COR-L47 (cell line): Measurements from ENCODE around the gene RHOBTB3.
"Not testable (repeated sequence)": the region's sequence is repeated elsewhere in the genome, so short reads cannot be mapped to it uniquely, and the experiment has no call there.

Source experiments
- DNase-seq: peaks from one replicate; lab custom pipeline; 2025; lab: John Stamatoyannopoulos, UW

Gene RHOBTB3, protein sequence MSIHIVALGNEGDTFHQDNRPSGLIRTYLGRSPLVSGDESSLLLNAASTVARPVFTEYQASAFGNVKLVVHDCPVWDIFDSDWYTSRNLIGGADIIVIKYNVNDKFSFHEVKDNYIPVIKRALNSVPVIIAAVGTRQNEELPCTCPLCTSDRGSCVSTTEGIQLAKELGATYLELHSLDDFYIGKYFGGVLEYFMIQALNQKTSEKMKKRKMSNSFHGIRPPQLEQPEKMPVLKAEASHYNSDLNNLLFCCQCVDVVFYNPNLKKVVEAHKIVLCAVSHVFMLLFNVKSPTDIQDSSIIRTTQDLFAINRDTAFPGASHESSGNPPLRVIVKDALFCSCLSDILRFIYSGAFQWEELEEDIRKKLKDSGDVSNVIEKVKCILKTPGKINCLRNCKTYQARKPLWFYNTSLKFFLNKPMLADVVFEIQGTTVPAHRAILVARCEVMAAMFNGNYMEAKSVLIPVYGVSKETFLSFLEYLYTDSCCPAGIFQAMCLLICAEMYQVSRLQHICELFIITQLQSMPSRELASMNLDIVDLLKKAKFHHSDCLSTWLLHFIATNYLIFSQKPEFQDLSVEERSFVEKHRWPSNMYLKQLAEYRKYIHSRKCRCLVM

DNA sequence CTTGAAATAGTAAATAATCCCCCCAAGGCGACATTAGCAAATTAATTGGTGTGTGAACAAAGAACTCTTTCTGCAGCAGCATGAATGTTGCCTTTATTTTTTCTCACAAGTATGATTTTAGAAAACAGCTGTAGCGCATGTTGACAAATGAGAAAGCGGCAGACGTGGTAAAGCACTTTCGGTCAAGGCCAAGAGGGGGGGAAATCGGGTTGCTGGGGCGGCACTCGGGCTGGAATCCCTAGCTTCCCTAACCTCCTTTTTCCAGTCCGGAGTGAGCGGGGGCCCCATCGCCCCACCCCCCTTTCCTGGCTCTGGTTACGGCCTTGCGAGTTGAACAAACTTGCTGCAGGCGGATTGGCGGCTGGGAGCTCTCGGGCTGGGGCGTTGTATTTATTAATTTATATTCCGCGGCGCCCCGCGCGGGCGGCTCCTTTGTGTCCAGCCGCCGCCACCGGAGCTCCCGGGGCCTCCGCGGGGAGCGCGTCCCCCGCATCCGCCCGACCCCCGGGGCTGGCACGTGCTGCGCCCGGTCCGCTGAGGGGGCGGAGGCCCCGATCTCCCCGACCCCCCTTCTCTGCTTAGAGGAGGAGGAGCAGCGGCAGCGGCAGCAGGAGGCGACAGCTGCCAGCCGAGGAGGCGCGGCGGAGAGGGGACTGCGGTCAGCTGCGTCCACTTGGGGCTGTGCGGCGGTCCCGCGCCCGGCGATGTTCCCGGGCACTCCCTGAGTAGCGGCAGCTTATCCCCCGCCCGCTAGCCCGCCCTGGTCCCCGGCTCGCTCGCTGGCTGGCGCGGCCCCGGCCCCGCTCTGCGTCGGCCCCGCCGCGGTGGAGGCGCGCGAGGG lies at the start of gene RHOBTB3:
Gene RHOBTB3 (plus strand): TSS at position 607 of the 841 bp plus-strand sequence. CDS start 347 bp downstream, outside the sequence.
- DNase-seq: peak; percentile 93

DNA sequence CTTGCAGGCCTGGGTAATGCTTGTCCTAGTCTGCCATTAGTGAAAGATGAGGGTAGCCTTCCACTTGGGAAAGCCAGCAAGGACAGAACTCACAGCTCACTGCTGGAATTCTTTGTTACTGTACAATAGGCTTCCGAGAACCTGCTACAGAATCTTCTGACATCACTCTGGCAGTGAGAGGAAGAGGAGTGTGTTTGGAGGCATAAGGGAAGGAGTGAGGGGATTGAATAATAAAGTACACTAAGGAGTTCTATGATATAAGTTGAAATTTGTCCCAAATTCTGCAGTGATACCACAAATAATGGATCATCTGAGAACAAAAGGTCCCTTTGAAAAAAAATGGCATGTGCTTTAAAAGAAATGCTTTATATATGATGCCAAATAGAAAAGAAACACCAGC lies 48.2 kb upstream of the RHOBTB3 start, which contains the start of gene SPATA9:
Gene SPATA9 (minus strand): TSS at position 101 of the 400 bp plus-strand sequence. CDS start 137 bp downstream, outside the sequence.
- DNase-seq: no peak

DNA sequence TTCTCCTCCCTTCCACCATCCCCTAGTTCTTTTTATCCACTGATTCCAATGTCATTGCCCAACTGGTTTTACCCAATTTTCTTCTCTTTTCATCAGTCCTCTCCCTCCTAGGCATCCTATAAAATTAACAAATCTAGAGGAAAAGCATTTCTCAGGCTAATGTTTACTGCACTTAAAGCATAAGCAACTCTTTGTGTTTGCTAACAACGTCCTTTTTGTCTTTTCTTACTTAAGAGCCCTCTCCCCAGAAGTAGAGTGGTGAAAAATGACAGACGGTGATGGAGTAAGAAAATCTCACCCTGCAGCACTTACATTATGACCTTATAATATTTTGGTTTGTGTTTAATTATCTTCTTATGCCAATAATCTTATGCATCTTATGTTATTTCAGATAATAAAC lies 46.8 kb upstream of the RHOBTB3 start:
- no peak for DNase-seq

DNA sequence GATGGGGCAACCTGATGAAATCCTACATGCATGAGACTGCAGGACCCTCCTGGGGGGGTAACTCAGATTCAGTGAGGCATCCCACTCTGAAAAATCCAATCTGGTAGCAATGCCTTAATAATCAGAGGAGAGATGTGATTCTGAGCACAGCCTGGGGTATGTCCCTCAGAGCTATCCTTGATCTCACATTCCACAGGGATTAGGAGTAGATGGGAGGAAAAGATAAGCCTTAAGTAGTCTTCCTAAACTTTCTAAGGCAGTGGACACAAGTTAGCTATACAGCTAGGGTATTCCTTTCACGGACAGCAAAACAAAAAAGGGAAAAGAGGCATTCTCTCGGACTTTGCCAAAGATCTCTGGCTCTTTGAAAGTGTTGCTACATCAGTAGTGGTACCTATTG lies 44.5 kb upstream of the RHOBTB3 start:
- no peak for DNase-seq

DNA sequence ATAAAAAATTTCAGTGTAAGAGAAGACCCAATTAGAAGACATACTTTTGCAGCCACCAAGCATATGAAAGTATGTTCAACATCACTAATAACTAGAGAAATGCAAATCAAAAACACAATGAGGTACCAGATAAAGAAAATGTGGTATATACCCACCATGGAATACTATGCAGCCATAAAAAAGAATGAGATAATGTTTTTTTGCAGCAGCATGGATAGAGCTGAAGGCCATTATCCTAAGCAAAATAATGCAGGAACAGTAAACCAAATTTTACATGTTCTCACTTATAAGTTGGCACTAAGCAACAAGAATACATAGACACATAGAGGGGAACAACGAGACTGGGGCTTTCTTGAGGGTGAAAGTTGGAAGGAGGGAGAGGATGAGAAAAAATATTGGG lies 41.5 kb upstream of the RHOBTB3 start:
- DNase-seq: no peak

DNA sequence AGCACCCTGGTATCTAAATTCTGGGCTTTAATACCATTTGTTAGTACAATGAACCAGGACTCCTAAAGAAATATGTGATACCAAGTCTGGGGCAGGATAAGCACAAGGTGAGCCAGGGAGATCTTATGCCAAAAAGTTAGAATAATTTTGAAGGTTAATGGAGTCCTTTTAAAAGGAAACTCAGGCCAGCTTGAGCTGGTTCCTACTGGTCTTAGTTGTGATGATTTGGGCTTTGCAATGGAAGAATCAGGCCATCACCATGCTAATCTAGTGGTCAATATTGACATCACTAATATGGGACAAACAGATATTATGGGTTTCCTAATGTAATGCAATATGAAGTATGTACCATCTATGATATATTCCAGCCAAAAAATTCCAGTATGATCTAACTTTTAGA lies 40.8 kb upstream of the RHOBTB3 start:
- no peak for DNase-seq

DNA sequence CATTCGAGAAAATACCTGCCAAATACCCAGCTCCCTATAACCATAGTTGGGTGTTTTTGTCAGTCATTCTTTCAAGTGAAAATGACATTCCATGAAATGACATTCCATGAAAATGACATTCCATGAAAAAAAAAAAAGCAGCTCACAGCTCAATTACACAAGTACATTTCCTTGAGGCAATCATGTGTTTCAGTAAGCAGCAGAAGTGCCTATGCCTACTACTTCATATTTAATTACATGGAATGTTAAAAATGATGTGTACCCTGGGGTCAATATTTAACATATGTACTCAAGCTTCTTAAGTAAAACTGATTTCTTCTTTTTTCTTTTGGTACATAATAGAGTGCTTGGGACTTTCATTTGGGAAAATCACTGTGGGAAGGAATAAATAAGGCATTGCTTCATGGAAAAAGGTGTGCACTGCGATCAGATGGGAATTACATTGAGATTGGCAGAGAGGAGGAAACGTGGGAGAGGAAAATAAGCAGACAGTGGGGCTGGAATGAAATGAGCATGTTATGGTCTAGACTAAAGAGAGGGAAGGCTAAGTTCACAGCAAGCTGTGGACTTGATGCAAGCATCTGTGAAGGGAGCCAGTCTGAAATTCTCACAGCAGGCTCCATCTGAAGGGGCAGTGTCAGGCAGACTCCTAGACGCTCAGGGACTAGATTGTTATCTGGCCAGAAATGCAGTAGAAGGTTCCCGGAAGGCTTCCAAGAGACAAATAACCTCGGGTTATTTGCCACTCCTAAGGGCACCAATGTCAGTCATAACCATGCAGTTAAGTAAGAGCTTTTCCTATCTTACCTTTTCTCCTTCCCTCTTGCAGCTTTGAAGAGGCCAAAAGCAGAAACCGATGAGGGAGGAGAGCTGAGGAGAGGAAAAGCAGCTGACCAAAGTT lies 33.1 kb upstream of the RHOBTB3 start:
- DNase-seq: no peak

DNA sequence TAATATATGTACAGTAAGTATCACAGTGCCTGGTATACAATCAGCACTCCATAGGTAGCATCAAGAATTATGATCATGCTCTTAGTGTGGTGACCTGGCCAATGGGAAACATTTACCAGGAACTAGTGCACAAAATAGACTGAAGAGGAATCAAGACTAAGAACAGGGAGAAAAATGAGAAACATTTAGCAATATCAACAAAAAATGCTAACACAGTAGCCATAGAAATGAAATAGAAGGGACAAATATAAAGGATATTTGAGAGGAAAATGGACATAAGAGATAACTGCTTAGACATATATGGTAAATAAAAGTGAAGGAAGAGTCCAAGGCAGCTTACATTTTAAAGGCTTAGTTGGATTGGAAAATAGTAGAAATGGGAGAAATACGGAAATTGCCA lies 31.8 kb upstream of the RHOBTB3 start:
- no peak for DNase-seq

DNA sequence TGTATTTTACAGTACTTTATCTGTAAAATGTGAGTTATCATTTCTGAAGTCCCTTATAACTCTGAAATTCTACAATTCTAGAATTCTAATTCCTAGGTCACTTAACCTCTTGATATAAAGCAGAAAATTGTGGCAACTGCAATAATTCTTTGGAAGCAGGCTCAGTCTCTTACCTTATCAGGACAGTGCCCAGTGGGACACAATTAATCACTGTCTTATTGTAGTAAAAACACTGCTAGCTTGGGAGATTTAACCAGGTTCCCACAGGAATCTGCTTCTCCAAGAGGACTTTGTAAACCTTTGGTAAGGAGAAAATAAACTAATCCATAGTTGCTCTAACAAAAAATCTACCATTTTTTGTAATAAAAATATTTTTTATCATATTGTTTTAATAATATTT lies 30.1 kb upstream of the RHOBTB3 start:
- DNase-seq: no peak

DNA sequence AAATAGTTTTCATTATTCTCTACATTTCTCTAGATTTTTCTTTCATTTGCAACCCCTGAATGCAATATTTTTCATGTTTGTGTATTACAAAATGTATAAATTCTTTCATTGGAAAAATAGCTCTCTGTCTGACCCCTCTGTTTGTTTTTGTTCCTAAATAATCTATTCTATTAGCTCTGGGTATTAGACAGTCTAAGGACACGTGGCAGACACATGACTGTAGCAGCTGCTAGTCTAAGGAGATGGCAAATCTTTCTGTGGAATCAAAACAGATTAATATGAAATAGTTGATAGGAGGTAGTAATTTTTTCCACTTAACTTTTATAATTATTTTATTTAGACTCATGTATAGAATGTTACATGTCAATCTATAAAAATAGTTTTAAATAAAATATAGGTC lies 27.0 kb upstream of the RHOBTB3 start:
- DNase-seq: no peak

DNA sequence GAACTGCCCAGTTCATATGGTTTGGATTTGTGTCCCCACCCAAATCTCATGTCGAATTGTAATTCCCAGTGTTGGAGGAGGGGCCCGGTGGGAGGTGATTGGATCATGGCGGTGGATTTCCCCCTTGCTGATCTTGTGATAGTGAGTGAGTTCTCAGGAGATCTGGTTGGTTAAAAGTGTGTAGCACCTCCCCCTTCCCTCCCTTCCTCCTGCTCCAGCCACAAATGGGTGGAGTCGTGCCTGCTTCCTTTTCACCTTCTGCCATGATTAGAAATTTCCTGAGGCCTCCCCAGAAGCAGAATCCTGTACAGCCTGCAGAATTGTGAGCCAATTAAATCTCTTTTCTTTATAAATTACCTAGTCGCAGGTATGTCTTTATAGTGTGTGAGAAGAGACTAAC lies 24.9 kb upstream of the RHOBTB3 start:
- DNase-seq: not testable (repeated sequence)

DNA sequence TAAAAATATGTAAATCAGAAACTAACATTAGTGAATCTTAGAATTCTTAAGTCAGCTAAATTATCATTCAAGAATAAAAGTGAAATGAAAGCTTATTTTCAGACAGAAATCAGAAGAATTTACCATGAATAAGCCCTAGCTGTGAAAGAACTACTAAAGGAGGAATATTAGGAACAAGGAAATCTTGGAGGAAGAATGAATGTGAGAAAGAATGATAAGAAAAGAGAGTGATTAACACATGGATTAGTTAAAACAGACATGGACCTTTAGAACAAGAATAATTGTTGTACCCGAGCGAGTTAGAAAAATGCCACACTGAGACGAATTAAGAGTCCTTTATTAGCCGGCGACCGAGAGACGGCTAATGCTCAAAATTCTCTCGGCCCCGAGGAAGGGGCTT lies 24.1 kb upstream of the RHOBTB3 start:
- DNase-seq: no peak

DNA sequence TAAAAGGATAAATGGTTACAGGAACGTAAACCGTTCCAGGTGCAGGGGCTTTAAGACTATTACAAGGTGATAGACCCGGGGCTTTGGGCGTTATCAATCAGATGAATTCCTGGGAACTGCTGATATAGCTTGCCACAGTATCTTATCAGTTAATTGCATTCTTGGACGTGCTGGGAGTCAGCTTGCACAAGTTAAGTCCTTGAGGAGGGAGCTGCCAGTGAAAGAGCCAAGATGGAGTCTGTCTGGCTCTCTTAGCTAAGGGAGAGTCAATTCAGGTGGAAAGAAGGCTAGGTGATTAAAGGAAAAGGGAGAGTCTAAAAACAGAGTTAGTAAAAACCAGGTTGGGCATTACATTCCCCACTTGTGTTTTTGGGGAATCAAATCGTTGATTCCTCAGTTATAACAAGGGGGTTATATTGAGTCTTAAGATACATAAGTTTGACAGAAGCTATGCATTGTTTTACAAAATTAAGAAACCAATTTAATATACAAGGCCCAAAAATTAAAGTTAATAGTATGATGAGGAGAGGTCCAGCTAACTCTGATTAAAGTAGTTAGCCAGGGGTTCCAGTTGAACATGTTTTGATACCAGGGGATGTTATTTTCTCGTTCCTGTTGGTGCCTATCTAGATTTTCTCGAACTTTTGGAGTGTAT lies 23.5 kb upstream of the RHOBTB3 start:
- DNase-seq: not testable (repeated sequence)

DNA sequence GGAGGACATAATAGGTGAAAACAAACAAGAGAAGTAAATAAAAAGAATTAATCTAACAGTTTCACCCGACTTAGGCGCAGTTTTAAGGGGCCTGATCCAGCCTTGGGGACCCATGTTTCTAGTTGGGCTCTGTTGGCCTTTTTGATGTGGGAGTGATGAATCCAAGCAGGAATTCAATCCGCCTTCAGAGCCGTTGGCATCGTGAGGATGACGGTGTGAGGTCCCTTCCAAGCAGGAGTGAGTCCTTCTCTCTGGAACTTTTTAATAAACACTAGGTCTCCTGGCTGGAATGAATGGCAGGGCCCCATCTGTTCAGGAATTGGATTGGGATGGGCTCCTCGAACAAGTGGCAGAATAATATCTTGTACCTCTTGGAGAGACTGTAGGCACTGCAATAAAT lies 22.3 kb upstream of the RHOBTB3 start:
- DNase-seq: no peak

DNA sequence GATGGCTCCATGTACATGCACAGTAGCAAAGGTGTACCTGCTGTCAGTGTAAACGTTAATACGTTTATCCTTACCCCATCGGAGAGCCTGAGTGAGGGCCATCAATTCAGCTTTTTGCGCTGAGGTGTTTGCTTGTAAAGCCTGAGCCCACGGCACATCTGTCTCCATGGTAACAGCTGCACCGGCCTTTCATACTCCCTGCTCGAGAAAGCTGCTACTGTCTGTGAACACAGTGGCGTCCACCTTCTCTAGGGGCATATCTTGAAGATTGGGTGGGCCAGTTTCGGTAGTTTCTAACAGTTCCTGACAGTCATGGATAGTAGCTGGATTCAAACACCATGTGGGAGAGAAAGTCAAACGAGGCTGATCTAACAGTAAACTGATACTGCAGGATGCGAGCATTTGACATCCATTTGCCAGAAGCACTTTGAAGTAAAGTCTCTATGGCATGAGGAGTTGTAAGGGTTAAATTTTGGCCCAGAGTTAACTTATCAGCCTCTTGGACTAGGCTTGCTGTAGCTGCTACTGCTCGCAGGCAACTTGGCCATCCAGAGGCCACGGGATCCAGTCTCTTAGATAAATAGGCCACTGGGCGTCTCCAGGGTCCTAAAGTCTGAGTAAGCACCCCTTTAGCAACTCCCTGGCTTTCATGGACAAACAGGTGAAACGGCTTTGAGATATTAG lies 21.0 kb upstream of the RHOBTB3 start:
- no peak for DNase-seq

DNA sequence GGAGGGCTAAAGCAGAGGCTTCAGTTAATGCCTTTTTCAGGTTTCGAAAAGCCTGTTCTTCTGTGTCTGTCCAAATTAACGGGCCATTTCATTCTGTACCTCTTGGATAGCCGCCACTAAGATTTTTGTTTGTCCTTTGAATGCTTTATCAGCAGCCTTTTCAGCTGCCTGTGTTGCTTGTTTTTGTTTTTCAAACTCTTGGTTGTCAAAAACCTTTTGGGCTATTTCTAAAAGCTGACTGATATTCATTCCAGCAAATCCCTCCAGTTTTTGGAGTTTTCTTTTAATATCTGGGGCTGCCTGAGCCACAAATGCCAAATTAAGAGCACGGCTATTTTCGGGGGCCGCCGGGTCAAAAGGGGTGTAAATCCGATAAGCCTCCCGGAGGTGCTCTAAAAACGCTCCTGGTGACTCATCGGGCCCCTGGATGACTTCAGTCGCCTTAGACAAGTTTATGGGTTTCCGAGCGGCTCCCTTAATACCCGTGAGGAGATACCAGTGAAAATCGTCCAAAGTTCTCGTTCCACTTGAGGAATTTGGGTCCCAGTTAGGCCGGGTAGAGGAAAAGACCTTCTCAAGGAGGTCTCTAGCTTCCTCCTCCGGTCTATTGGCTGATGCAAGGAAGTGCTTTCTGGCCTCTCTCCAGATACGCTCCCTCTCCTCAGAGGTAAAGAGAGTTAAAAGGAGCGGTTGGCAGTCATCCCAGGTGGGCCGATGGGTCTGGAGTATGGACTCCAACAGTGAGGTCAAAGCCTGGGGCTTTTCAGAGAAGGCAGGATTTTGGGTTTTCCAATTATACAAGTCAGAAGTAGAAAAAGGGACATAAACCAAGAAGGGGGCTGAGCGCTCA lies 20.3 kb upstream of the RHOBTB3 start:
- DNase-seq: peak; percentile 3

DNA sequence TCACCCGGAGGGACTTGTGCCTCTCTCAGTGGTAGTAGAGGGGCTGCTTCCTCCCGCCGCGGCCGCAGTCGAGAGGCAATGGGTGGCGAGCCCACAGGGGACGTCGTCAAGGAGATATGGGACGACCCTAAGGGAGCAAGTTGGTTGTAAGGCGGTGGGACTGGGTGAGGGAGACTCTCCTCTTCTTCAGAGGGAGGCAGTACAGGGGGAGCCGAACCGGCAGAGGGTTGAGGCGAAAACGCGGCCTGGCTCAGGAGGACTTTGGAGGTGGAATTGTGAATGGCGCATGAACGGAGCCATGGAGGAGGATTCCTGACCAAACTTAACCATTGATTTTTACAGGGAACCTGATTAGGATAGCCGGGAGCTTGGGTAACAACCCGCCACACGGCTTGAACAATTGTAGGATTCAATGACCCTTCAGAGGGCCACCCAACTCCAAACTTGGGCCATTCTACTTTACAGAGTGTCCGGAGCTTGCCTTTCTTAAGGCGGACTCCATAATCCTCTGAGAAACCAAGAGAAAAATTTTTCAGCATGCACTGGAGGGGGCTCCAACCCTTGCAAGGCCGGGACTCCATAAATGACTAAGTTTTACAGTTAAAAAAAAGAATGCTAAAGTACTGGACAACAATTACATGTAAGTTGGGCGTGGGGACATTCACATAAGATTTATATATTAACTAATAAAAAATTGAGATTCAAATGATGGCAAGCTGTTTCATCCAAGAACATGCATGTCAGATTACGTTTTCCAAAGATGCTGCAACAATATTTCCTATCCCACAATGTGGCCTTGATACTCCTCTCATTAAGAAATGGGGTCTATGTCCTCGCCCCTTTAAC lies 19.4 kb upstream of the RHOBTB3 start:
- DNase-seq: no peak

DNA sequence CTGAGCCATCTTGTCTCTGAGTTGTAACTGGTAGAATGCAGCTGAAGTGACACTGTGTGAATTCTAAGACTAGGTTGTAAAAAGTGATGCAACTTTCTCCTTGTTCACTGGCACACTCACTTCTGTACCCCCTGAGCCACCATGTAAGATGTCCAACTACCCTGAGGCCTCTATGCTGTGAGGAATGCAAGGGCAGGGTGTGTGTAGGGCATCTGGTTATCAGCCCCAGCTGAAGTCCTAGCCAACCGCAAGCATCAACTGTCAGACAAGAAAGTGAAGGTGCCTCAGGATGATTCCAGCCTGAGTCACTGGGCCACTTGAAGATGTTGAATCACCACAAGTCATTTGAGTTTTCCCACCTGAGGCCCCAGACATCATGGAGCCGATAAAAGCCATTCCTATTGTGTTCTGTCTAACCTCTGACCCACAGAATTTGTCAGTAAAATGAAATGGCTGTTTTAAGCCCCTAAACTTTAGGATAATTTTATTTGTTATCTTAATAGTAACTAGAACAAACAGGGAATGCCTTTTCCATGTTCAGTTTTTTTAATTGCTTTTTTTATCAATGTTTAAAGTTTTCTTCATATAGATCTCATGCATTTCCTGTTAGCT lies 18.7 kb upstream of the RHOBTB3 start:
- DNase-seq: peak; percentile 3
